ENCODE results near the gene C20orf144. TPM values are rescaled to one million over a fixed set of nuclear protein-coding genes. Genes with fewer than 3 reads are reported as not detected.
A peak's percentile ranks its signal among the peaks of the same experiment; 100 is the strongest.

C20orf144 gene
- total RNA-seq, 1 experiment from 2014 or later: not detected

DNA sequence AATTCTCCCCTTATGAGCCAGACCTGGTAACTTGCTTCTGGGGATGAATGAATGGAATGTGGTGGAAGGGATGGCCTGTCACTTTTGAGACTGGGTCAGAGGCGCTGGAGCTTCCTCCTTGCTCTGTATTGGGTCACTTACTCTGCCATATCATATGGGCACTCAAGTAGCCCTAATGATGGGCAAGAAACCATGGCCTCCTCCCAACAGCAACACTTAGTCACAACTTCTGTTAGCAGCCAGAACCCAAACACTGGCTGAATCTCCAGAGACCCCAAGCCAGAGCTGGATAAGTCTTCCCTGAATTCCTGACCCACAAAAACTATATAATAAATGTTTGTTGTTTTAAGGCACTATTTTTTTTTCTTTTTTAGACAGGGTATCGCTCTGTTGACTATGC, 18.6 kb downstream of the C20orf144 start:
- H3K27me3 ChIP-seq: no peaks in the 10 kb centered on the region
- H3K9me3 ChIP-seq: no peaks in the 10 kb centered on the region
- H3K36me3 ChIP-seq: peaks cover 39% of the 10 kb centered on the region
- peak; percentile 80 for DNase-seq
- no peak overlapping the region for H3K4me3 ChIP-seq

DNA sequence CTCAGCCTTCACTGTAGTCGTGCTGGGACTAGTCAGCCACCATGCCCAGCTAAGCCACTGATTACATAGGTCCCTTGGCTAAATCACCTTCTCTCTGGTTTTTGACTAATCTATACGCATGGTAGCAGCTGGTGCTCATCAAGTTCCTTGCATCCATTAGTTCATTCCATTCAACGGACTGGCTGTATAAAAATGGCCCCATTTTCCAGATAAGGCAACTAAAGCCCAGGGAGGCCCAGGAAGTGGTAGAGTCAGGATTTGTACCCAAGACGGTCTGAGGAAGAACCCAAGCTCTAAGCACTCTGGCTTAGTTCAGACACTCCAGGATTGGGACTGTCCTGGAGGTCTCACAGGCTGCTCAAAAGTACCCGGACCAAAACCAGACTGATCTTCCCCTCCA, 19.2 kb downstream of the C20orf144 start:
- Histone ChIP-seq H3K27me3 (no peaks in the 10 kb centered on the region), H3K4me3 (no peak overlapping the region), H3K36me3 (peaks cover 39% of the 10 kb centered on the region), H3K9me3 (no peaks in the 10 kb centered on the region)
- no peak for DNase-seq

- H3K9me3 ChIP-seq: no peaks in the 10 kb centered on the region
- no peak overlapping the region for H3K4me3 ChIP-seq
- H3K27me3 ChIP-seq: no peaks in the 10 kb centered on the region
- H3K36me3 ChIP-seq: peaks cover 39% of the 10 kb centered on the region
- DNase-seq: no peak
These were observed 19.7 kb downstream of the C20orf144 start for GRCh38 chr20:33681728-33682353.

DNA sequence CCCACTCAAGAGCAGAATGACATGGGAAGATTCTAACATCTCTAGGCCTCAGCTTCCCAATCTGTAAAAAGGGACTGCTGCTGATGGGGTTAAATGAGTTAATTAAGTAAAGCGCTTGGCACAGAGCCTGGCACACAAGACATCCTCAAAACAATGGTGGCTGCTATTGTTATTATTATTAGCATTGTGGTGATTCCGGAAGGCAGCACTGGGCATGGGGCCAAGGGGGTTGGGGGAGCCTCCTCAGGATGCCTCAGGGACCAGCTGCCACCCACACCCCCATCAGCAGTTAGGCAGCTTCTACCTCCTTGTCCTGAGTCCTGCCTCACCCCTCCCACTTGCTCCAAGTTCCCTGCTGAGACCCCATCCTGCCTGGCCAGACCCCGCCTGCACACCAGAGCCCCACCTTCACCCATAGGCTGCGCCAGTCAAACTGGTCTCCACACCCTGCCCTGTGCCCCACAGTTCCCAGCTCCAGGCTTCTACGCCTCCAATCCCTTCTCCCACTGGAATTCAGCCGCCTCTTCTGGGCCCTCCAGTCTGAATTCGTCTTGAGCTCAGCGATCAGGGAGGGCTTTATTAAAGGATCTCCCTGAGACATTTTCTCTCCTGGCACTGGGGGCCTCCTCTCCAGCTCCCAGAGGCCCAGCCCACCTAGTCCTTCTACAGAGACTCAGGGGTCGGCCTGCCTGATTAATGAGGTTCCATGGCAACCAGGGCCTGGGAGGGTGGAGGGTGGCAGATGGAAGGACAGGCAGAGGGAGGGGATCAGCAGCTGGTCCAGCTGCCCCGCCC, 22.6 kb downstream of the C20orf144 start:
- Histone ChIP-seq H3K9me3 (no peaks in the 10 kb centered on the region), H3K4me3 (peak overlapping the region; percentile 56), H3K27me3 (no peaks in the 10 kb centered on the region), H3K36me3 (peaks cover 16% of the 10 kb centered on the region)
- peak; percentile 43 for DNase-seq

DNA sequence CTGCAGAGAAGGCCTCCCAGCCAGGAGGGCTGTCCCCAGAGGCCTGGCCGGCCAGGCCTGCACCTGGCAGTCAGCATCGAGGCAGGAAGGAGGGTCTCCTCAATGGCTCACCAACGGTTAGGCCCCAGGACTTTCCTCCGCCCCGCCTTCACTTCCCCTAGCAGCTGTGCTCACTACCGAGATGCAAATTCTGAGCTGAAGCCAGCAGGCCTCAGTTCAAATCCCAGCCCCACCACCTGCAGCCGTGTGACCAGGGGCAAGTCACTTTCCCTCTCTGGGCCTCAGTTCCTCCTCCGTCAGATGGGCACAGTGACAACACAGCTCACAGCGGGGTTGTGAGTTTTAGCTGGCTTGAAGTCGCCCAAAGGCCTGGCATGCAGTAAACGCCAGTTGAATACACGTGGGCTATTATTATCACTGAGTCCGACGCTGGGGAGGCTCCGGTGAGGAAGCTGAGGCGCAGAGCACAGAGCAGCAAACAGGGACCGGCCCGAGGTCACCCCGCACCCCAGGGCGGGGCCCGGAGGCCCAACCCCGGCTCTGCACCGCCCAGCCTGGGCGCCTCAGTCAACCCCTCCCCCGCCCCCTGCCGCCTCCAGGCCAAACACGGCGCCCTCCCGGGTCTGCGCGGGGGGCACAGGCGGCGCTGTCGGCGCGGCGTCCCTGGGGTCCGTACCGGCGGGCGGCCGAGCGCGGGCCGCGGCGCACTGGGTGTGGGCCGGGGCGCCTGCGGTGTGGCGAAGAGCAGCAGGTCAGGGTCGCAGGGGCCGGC, 23.4 kb downstream of the C20orf144 start:
- no peaks in the 10 kb centered on the region for H3K9me3 ChIP-seq
- no peaks in the 10 kb centered on the region for H3K27me3 ChIP-seq
- peak overlapping the region; percentile 56 for H3K4me3 ChIP-seq
- peaks cover 9% of the 10 kb centered on the region for H3K36me3 ChIP-seq
- peak; percentile 69 for DNase-seq

DNA sequence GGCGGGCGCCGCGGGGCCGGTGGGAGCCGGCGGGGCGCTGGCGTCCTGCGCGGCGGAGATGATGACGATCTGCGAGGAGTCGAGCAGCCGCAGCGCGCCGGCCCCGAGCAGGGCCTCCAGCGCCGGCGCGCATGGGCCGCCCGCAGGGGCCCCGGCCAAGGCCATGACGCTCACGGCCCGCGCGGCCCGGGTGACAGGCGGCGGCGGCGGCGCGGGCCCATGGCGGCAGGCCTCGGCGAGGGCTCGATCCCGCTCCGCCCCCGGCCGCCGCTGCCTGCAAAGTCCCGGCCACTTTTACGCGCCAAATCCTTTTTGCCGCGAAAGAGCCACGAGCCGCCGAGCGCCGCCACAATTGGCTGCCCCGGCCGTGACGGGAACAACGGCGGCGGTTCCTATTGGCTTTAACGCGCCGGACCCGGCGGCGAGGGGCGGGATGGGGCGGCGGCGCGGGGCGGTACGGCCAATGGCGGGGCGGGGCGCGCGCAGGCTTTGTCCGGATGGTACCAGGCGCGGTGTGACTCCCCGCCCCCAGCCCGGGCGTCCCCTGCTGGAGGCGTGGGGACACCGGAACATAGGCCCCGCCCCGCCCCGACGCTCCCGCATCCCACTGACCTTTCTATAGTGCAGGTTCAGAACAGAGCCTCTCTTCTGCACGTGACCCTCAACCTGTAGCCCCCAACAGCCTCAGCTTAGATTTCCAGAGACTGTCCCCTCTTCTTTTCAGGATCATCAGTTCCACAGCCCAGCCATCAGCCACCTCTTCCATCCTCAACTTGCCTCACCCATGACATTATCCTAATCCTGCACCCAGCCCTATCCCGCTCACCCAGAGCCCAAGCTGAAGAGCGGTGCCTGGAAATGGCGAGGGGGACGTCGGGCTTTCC, 24.2 kb downstream of the C20orf144 start, which contains the start of gene E2F1:
E2F1 (minus strand) TSS at position 286 of the 884 bp plus-strand sequence; CDS start at position 165, 121 bp downstream.
- Histone ChIP-seq H3K9me3 (no peaks in the 10 kb centered on the region), H3K36me3 (peaks cover 7% of the 10 kb centered on the region), H3K27me3 (no peaks in the 10 kb centered on the region), H3K4me3 (peak within 1 kb of the TSS; percentile 56)
- DNase-seq: peak; percentile 96

- Histone ChIP-seq H3K36me3 (peaks cover 7% of the 10 kb centered on the region), H3K27me3 (no peaks in the 10 kb centered on the region), H3K4me3 (peak overlapping the region; percentile 29), H3K9me3 (no peaks in the 10 kb centered on the region)
- no peak for DNase-seq
These were observed 24.8 kb downstream of the C20orf144 start for GRCh38 chr20:33686984-33687366.

- no peak overlapping the region for H3K4me3 ChIP-seq
- DNase-seq: peak; percentile 52
- no peaks in the 10 kb centered on the region for H3K27me3 ChIP-seq
- no peaks in the 10 kb centered on the region for H3K9me3 ChIP-seq
- peaks cover 7% of the 10 kb centered on the region for H3K36me3 ChIP-seq
These were observed 25.3 kb downstream of the C20orf144 start for GRCh38 chr20:33687370-33687915.

DNA sequence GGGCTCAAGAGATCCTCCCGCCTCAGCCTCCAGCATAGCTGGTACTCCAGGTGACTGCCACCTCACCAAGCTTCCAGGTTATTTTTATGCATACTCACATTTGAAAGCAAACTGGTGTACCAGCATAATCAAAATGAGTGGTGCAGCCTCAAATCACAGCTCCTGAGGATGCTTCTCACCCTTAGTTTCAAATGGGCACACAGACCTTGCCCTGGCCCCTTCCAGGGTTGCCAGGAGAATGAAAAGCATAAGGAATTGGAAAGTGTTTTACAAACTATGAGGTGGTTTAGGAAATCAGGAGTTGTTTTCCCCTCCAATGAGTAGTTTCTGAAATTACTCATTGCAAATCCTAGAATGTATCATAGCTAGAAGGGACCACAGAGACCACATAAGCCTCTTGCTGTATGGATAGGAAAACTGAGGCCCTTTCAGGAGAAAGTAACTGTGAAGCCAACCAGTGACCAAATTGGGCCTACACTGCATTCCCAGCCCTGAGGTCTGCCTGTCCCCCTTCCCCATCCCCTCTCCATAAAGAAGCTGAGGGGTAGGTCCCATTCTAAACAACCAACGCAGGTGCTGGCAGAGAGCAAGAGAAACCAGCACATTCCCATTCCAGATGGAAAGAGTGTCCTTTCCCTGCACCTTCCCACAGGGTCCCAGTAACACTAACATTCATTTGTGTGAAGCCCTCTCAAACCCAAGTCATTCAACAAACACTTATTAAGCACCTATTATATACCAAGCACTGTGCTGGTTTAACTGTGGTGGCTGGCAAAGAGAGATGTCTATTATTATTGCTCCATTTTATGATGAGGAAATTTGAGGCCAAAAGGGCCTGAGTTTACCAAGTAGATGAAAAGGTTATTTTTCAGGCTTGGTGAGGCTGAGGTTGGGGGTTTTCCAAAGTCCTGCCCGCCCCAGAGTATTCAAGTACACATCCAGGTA, 26.1 kb downstream of the C20orf144 start:
- Histone ChIP-seq H3K9me3 (no peaks in the 10 kb centered on the region), H3K4me3 (no peak overlapping the region), H3K36me3 (peaks cover 5% of the 10 kb centered on the region), H3K27me3 (no peaks in the 10 kb centered on the region)
- DNase-seq: no peak

DNA sequence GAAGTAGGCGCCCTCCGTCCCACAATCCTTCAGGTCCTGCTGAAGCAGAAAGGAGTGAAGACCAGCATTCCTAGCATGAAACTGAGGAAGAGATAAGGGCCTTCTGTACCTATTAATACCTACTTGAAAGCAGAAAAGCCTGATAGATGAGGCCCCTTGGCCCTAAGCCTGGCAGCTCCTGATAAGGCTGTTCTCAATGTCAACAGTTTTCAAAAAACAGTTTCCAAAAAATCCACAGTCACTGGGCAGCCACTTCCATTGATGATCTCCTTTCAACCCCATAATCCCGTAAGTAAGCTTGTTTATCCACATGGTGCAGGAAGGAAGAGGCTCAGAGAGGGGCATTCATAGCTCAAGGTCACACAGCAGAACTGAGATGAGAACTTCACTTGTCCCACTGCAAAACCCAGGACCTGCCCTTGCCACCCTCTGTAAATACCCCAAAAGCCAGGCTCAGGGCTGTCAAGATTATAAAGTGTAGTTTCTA, 26.9 kb downstream of the C20orf144 start:
- Histone ChIP-seq H3K4me3 (no peak overlapping the region), H3K27me3 (no peaks in the 10 kb centered on the region), H3K36me3 (peaks cover under 1% of the 10 kb centered on the region), H3K9me3 (no peaks in the 10 kb centered on the region)
- DNase-seq: no peak

DNA sequence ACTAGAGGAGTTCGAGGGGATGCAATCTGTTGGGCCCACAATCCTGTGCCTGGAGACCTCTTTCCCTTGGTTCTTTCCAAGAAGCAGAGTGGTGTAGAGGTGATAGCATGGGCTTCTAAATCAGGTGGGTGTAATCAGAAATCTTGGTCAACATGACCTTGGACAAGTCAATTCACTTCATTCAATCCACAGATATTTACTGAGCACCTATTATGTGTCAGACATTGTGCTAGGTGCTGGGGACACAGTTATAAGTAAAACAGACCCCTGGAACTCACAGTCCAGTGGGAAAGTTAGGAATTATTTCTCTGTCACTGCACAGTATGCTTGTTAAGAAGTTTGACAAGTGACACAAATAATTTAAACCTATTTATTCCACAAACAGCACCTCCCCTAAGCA, 27.4 kb downstream of the C20orf144 start:
- DNase-seq: no peak
- no peaks in the 10 kb centered on the region for H3K36me3 ChIP-seq

GRCh38 chr20:33689973-33690372, 27.8 kb downstream of the C20orf144 start:
- Histone ChIP-seq H3K27me3 (no peaks in the 10 kb centered on the region), H3K36me3 (no peaks in the 10 kb centered on the region), H3K9me3 (no peaks in the 10 kb centered on the region), H3K4me3 (no peak overlapping the region)
- DNase-seq: peak; percentile 42

More for the DNA sequence above, 27.4 kb downstream of the C20orf144 start:
- Histone ChIP-seq H3K4me3 (no peak overlapping the region), H3K9me3 (no peaks in the 10 kb centered on the region), H3K27me3 (no peaks in the 10 kb centered on the region)

- H3K36me3 ChIP-seq: no peaks in the 10 kb centered on the region
- no peak overlapping the region for H3K4me3 ChIP-seq
- no peak for DNase-seq
- no peaks in the 10 kb centered on the region for H3K9me3 ChIP-seq
- H3K27me3 ChIP-seq: no peaks in the 10 kb centered on the region
These were observed 31.2 kb downstream of the C20orf144 start for GRCh38 chr20:33693289-33693688.

DNA sequence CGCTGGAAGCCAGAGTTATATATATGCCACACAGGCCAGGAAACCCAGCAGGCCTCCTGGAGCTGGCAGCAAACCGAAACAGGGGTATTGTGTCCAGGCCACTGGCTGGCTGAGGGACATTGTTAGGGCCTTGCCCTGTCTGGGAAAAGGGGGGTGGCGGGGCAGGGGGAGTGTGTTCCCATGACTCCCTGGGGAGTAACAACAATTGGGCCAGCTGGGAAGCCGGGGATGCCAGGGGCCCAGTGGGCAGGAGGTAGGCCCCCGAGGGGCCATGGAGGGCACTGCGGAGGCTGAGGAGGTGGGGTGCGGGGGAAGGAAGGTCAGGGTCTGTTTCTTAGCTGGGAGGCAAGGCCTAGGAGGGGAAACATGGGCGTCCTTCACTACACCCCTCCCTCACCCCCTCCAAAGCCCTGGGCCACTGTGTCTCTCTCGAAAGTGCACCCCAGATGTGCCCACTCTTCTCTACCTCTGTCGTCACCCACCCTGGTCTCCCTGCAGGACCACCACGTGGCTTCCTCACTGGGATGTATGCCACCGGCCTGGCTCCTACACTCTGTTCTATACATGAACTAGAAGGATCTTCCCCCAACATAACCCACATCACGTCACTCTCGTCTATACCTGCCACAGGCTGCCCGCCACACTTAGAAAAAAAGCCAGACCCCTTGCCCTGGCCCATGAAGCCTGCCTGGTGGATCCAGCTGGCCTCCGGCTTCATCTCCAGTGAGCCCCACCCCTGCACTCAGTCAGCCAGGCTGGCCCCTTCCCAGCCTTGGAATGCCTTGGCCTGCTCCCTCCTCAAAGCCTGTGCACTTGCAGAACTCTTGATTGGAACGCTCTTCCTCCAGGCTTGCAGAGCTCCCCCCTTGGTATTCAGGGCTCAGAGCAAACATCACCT, 31.9 kb downstream of the C20orf144 start:
- peak; percentile 83 for DNase-seq
- no peak overlapping the region for H3K4me3 ChIP-seq
- H3K36me3 ChIP-seq: no peaks in the 10 kb centered on the region
- no peaks in the 10 kb centered on the region for H3K27me3 ChIP-seq
- no peaks in the 10 kb centered on the region for H3K9me3 ChIP-seq
